ENCODE measurements around the gene SNED1.

Gene SNED1

GRCh38 chr2:240993446-240994170 is 4.8 kb upstream of the SNED1 start:
- TF ChIP-seq CTCF (conservative IDR thresholded peaks at IDR 0.05): no peak
- H3K27ac ChIP-seq: no peak overlapping the region

DNA sequence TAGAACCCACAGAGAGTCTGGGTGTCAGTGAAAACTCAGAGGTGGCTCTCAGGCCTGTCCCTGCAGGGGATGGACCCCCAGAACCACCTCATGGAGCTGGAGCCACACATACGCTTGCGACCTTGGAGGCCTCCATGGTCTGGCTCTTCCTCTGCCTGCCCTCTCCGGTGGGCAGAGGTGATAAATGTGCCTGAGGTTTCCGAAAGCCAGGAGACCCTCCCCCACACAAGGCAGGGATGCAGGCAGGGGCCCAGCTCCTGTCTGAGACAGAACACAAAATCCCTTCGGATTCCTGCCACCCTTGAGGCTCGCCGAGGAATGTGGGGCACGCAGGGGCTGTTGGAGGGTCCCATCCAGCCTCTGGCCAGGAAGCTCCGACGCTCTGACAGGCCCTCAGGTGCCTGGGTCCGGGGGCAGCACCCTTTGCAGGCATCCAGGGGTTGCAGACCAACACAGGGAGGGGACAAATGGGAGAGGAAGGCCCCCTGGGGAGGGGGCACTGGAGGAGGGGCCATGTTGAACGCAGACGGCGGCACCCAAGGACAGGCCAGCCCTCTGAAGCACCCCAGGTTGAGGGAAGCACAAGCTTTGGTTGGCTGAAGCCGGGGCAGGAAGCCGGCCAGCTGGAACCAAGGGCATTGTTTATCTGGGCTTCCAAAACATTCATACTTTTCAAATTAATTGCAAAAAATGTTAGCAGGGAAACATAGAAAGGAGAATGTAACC is 4.1 kb upstream of the SNED1 start:
- TF ChIP-seq CTCF (conservative IDR thresholded peaks at IDR 0.05): no peak

GRCh38 chr2:240995041-240996021 is 3.1 kb upstream of the SNED1 start:
- TF ChIP-seq CTCF (conservative IDR thresholded peaks at IDR 0.05): no peak
- H3K27ac ChIP-seq: peak overlapping the region; percentile 89; the same call in 1 of the 2 replicates

More for the DNA sequence above, 4.1 kb upstream of the SNED1 start:
- H3K27ac ChIP-seq: no peak overlapping the region

GRCh38 chr2:240996161-240996833 is 2.1 kb upstream of the SNED1 start:
- H3K27ac ChIP-seq: peak overlapping the region; percentile 89
- TF ChIP-seq CTCF (conservative IDR thresholded peaks at IDR 0.05): no peak

DNA sequence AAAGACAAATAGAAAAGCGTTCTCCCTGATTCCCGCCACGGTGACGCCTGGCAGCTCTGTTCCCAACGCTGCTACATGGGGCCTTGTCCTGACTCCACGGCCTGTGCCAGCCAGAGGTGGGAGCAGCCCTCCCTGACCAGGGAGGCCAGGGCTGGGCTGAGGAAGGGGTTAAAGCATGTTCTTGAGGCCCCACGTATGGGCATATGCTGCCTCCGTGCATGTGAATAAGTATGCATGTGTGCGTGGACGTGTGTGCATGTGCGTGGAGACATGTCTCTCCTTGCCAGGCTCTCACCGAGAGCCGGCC is 1.6 kb upstream of the SNED1 start:
- H3K27ac ChIP-seq: peak overlapping the region; percentile 89
- TF ChIP-seq CTCF (conservative IDR thresholded peaks at IDR 0.05): no peak

DNA sequence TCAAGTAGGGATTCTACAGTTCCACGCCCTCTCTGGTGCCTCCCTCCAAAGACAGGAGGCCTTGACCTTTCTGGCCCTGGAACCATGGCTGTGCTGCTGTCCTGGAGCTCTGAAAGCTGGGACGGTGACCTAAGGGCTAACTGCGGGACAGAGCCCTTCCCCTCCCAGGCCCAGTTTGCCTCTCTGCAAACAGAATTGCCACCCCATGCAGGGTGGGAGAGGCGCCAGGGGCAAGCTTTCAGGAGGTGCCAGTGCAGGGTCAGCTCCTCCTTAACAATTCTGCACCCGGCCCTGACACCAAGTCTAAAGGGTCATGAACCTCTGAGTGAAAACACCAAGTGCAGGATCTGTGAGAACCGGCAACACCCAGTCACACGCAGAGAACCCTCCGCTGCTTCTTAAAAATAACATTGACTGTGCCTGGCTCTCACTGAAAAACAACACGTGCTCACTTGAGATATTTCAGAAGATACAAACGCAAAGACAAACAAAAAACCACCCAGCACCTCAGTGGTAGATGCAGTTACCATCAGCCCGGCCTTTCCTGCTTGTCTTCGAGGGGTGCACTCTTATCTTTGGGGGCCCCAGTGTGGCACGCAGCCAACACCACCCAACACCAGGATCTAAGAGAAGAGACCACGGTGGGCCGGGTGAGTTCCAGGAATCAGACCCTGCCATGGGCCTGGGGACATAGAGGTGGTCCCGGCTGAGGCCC is 1.1 kb upstream of the SNED1 start:
- H3K27ac ChIP-seq: peak overlapping the region; percentile 89

More for the DNA sequence above, 1.1 kb upstream of the SNED1 start:
- no peak for TF ChIP-seq CTCF (conservative IDR thresholded peaks at IDR 0.05)
